GM03348 (cell line): ENCODE measurements around the gene KIF2A.

Experiments used
- DNase-seq: peaks from one replicate; pipeline ENCODE4 v3.0.0; 2012; ENCODE audit warnings: low spot score

KIF2A gene

DNA sequence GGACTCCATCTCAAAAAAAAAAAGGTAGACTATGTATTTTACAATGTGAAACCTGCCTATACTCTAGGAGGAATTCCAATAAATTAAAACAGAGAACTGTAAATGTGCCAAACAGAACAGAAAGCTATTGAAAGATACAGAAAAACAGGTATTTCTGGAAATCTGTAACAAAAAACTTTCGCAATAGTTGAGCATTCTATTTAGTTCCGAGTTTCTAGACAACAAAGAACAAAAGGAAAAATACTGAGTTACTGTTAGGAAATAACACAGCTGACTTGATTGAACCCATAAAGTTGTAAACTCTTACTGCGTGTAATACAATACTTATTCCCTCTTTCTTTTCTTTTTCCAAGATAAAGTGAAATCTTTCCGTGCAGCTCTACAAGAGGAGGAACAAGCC lies 79.1 kb downstream of the KIF2A start:
- no peak for DNase-seq

DNA sequence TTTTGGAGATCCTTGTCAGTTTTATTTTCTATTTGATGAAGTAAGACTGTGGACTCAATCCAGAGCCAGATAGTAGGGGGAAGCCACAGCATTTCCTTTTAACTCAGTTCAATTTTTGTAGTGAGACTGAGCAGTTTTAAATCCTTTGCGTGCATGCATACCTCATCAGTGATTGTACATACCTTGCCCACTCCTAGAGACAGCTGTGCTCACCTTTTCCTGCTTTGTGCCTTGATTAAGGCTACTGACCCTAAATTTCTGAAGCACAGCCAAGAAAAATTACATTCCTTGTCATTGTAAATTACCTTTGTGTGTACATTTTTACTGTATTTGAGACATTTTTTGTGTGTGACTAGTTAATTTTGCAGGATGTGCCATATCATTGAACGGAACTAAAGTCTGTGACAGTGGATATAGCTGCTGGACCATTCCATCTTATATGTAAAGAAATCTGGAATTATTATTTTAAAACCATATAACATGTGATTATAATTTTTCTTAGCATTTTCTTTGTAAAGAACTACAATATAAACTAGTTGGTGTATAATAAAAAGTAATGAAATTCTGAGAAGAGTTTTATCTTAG lies 79.9 kb downstream of the KIF2A start:
- DNase-seq = no peak

DNA sequence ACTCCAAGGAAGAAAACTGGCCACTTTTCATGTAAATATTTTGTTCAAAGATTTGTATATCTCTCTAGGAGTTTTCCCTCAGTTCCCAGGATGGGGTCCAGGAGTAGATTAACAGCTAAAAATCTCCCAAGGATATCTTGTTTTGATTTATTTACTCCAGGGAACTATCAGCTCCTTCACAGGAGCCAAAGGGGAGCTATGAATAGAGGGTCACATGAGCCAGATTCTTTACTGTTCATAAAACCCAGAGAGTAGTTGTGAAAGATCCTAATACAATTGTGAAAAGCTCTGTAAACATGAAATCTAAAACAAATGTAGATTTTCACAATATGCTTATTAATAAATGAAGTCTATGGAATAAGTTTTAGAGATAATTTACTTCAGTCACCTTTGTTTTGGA lies 80.8 kb downstream of the KIF2A start:
- no peak for DNase-seq

DNA sequence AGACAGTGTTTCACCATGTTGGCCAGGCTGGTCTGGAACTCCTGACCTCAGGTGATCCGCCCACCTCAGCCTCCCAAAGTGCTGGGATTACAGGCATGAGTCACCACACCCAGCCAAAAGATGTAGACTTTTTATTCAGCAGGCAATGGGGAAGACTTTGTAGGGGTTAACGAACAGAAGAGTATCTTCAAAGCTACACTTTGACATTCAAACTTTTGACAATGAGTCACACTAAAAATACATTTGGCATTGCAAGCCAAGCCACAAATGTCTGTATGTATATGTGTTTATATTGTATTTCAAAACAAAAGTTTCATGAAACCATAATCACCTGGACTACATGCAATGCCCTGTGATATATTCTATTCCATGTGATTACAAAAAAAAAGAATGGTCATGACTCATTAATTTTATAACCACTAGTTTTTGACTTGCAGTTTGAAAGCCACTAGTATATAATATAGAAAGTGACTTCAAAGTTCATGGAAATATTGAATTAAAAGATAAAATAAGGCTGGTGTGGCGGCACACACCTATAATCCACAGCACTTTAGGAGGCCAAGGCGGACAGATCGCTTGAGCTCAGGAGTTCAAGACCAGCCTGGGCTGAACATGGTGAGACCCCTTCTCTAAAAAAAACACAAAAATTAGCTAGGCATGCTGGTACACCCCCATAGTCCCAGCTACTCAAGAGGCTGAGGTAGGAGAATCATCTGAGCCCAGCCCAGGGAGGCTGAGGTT lies 89.4 kb downstream of the KIF2A start:
- DNase-seq = no peak

- DNase-seq = peak; percentile 96
These were observed 97.6 kb downstream of the KIF2A start, which contains the start of gene DIMT1 for GRCh38 chr5:62403411-62404250. DIMT1 (minus strand) TSS chr5:62403905; CDS start chr5:62403772, 133 bp downstream.

- DNase-seq = peak; percentile 96
These were observed 106.7 kb downstream of the KIF2A start, which contains the start of gene IPO11 for GRCh38 chr5:62412549-62413329. IPO11 (plus strand) TSS chr5:62412763; CDS start chr5:62437280, 24,517 bp downstream.

- no peak for DNase-seq
These were observed 107.7 kb downstream of the KIF2A start for GRCh38 chr5:62413711-62414110.

- no peak for DNase-seq
These were observed 112.6 kb downstream of the KIF2A start for GRCh38 chr5:62418462-62419076.

DNA sequence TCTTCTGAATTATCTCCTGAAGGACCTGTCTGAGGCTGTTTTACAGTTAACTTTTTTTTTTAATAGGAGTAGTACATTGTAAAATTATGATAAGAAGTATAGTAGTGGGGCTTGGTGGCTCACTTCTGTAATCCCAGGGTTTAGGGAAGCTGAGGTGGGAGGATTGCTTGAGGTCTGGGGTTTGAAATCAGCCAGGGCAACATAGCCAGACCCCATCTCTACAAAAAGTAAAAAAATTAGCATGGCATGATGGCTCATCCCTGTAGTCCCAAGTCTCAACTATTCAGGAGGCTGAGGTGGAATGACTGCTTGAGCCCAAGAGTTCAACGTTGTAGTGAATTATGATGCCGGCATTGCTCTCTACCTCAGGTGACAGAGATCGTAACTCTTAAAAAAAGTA lies 113.6 kb downstream of the KIF2A start:
- DNase-seq = no peak

DNA sequence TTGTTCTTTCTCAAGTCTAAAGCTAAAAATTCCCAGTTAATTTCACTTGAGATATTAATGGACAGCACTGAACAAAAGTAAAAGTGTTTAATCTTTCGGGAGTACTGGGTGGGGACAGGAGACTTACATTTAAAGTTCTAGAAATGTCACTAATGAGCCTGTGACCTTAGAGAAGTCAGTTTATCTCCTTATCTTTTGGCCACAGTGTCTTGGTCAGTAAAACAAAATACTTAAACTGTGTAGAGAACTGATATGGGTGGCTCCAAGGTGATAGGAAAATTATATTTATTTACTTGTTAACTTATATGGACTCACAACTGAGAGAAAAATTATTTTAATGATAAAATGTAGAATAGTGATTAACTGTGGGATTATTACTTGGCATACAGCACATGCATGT lies 115.4 kb downstream of the KIF2A start:
- no peak for DNase-seq

GRCh38 chr5:62424763-62425162 lies 118.8 kb downstream of the KIF2A start:
- no peak for DNase-seq

DNA sequence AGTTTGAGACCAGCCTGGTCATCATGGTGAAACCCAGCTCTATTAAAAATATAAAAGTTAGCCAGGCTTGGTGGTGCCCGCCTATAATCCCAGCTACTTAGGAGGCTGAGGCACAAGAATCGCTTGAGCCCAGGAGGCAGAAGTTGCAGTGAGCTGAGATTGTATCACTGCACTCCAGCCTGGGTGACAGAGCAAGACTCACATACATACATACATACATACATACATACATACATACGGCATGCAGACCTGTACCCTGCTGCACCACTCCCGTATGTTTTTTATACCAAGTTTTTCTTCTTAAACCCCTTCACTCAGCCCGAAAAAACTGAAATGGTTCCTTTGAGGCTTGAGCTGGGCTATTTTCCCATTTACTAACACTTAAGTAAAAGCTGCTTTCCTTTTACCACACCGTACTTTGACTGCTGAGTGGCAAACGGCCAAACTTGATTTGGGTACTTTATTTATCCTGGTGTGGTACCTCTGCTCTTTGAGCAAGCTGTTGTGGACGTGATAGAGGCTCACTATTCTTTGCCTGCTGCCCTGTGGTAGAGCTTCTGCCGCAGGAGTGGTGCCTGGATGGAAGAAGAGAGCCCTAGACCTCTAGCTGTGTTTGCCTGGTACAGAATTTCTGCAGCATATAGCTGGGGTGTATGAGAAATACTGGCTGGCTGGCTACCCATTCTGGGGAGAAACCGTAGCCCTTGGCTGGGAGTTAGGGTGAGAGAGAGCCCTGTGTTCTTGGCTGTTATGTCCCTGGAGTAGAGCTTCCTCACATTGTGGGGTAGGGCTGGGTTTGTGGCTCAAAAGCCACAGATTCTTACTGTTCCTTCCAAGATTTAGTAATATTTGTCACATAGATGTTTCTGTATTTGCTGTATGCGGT lies 126.0 kb downstream of the KIF2A start:
- peak; percentile 18 for DNase-seq

DNA sequence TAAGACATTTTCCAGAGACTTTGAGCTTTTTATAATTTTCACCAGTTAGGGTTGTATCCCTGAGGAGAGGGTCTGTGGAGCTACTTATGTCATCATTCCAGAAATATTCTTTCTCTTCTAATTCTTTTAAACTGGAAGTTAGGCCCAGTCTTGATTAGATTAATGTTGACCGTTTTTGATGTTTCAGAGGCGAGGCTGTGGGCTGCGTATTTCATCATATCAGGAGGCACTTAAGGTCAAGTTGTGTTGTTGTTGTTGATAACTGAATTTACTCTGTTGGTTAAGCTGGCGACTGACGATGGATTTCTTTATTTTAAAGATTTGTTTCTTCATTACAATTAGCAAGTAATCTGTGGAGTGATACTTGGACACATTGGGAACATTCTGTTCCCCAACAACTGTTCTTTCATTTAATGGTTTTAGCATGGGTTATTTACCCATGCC lies 126.6 kb downstream of the KIF2A start:
- DNase-seq = no peak
